ENCODE results near the gene WDR91. TPM values are rescaled to one million over a fixed set of nuclear protein-coding genes. Genes with fewer than 3 reads are reported as not detected.
A peak's percentile ranks its signal among the peaks of the same experiment; 100 is the strongest.
"Not testable (repeated sequence)": the region's sequence is repeated elsewhere in the genome, so short reads cannot be mapped to it uniquely, and the experiment has no call there.

WDR91 gene
- total RNA-seq, 1 donor from 2014 or later, result 5.2 TPM

GRCh38 chr7:135184254-135184841 lies 27.0 kb downstream of the WDR91 start:
- intact Hi-C loops (cut with DNase I), result no loop called here
- DNase-seq (ENCODE audit: low spot score), result no peak

- no peak for DNase-seq (ENCODE audit: low spot score)
- intact Hi-C loops (cut with DNase I), result no loop called here
These were observed 27.8 kb downstream of the WDR91 start for GRCh38 chr7:135183478-135183877.

GRCh38 chr7:135181929-135182678 lies 29.2 kb downstream of the WDR91 start:
- DNase-seq (ENCODE audit: low spot score), result no peak
- intact Hi-C loops (cut with DNase I), result no loop called here

- intact Hi-C loops (cut with DNase I), result no loop called here
- DNase-seq (ENCODE audit: low spot score), result no peak
These were observed 29.9 kb downstream of the WDR91 start for GRCh38 chr7:135181261-135181928.

GRCh38 chr7:135180122-135180521 lies 31.2 kb downstream of the WDR91 start:
- DNase-seq (ENCODE audit: low spot score), result no peak
- intact Hi-C loops (cut with DNase I), result no loop called here

GRCh38 chr7:135179321-135179925 lies 31.9 kb downstream of the WDR91 start:
- no peak for DNase-seq (ENCODE audit: low spot score)
- intact Hi-C loops (cut with DNase I), result no loop called here

GRCh38 chr7:135178364-135178763 lies 33.0 kb downstream of the WDR91 start:
- intact Hi-C loops (cut with DNase I), result no loop called here
- no peak for DNase-seq (ENCODE audit: low spot score)

- DNase-seq (ENCODE audit: low spot score), result no peak
- intact Hi-C loops (cut with DNase I), result no loop called here
These were observed 34.2 kb downstream of the WDR91 start for GRCh38 chr7:135177028-135177696.

GRCh38 chr7:135175931-135176330 lies 35.4 kb downstream of the WDR91 start:
- intact Hi-C loops (cut with DNase I), result no loop called here
- DNase-seq (ENCODE audit: low spot score), result no peak

- intact Hi-C loops (cut with DNase I), result loop anchor here (5.0 kb wide), 2 partner anchors 488 to 543 kb away; no protein-coding TSS in a partner anchor
- DNase-seq (ENCODE audit: low spot score), result no peak
These were observed 36.4 kb downstream of the WDR91 start for GRCh38 chr7:135174941-135175340.

GRCh38 chr7:135173916-135174315 lies 37.4 kb downstream of the WDR91 start:
- intact Hi-C loops (cut with DNase I), result loop anchor here (5.0 kb wide), 2 partner anchors 487 to 542 kb away; no protein-coding TSS in a partner anchor
- DNase-seq (ENCODE audit: low spot score), result not testable (repeated sequence)

GRCh38 chr7:135171581-135172291 lies 39.6 kb downstream of the WDR91 start:
- intact Hi-C loops (cut with DNase I), result loop anchor here (5.0 kb wide), 2 partner anchors 484 to 539 kb away; no protein-coding TSS in a partner anchor
- DNase-seq (ENCODE audit: low spot score), result not testable (repeated sequence)

GRCh38 chr7:135170998-135171481 lies 40.3 kb downstream of the WDR91 start:
- not testable (repeated sequence) for DNase-seq (ENCODE audit: low spot score)
- intact Hi-C loops (cut with DNase I), result loop anchor here (1.0 to 5.0 kb wide), 4 partner anchors 24 to 539 kb away; partner anchors contain the start of gene AGBL3

- intact Hi-C loops (cut with DNase I), result loop anchor here (1.0 to 5.0 kb wide), 4 partner anchors 23 to 538 kb away; partner anchors contain the start of gene AGBL3
These were observed 40.9 kb downstream of the WDR91 start, which contains the start of gene CYREN for GRCh38 chr7:135170274-135170997. Gene CYREN, minus strand, starts transcription at chr7:135170707. Its CDS starts 1,785 bp downstream, at chr7:135168922.

GRCh38 chr7:135169964-135170273 lies 41.4 kb downstream of the WDR91 start:
- no peak for DNase-seq (ENCODE audit: low spot score)
- intact Hi-C loops (cut with DNase I), result loop anchor here (1.0 to 5.0 kb wide), 4 partner anchors 23 to 538 kb away; partner anchors contain the start of gene AGBL3

More at GRCh38 chr7:135170274-135170997, 40.9 kb downstream of the WDR91 start, which contains the start of gene CYREN:
- DNase-seq (ENCODE audit: low spot score), result peak; percentile 97

GRCh38 chr7:135169141-135169963 lies 42.0 kb downstream of the WDR91 start:
- no peak for DNase-seq (ENCODE audit: low spot score)
- intact Hi-C loops (cut with DNase I), result no loop called here
